SH-SY5Y (cell line): ENCODE results near the gene PLCB4.

Experiments
- GATA2 ChIP-seq: IDR thresholded peaks from 2 replicates; pipeline ENCODE4 v1.6.1; 2011; ENCODE audit warnings: mild to moderate bottlenecking, low read depth, low read length
- GATA3 ChIP-seq: IDR thresholded peaks from 2 replicates; pipeline ENCODE4 v1.6.1; 2011; ENCODE audit warnings: low read depth, mild to moderate bottlenecking, low read length, moderate library complexity

PLCB4 gene

DNA sequence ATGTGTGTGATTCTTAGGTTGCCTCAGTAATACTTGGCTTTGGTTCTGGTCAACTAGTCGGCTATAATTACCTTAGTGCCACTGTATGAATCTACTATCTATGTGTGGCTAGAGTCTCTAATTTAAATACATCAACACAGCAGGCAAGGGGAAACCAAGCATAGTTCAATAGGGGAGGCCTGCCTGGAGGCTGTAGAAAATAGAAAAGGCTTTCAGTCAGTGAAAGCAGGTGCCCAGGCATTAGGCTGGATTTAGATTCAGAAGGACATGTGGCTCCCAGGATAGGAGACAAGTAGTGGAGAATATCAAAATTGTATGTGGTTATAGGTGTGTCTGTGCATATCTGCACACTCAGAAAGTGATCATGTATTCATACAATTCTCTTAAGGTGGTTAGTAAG, 330.4 kb downstream of the PLCB4 start:
- TF ChIP-seq GATA2 (no peak), GATA3 (no peak)

DNA sequence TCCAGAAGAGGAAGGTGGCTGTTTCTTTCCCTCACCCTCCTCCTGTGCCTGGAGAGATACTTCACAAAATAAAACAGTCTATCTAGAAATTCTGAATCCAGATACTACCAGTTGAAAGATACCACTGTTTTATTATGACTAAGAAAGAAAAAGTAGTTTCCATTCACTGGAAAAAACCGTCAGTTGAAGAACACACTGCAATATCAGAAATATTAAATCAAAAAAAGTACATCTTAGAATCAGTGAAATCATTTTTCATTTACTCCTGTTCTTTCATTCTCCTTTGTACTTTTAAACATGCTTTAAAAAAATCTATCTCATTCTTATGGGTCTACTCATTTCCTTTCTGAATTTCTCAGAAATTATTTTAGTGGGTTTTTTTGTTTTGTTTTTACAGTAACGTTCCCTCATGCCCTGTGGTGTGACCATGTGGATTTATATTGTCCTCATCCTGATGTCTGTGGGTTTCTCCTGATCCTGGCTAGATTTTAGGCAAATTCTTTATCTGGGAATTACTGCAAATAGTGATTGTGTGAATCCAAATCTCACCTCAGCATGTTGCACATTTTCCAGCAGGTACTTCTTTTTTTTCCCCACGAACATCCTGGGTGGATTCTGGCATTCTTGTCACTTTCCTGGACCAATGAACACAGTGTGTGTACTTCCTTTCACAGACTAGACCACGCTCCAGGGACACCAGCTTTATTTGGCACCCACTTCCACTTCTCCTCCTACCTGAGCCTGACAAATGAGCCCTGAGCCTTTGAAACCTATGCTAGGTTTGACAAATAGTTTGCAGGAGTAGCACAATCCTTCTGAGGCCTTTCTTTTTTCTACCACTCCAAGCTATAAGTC, 331.5 kb downstream of the PLCB4 start:
- TF ChIP-seq GATA3 (no peak), GATA2 (no peak)

DNA sequence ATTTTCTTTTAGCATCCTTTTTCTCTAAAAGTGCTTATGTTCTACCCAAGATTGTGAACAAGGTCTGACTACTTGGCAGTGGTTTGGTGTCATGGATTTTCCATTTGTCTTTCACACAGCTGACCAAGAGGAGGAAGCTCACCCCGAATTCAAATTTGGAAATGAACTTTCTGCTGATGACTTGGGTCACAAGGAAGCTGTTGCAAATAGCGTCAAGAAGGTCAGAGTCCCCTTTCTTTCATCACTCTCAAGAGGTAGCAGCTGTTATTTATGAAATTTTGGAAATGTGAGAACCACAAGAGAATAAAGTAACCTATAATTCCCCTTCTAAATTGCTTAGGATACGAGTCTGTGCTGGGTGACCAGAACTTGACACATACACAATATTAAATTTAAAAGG, 332.5 kb downstream of the PLCB4 start:
- TF ChIP-seq GATA3 (no peak), GATA2 (no peak)

DNA sequence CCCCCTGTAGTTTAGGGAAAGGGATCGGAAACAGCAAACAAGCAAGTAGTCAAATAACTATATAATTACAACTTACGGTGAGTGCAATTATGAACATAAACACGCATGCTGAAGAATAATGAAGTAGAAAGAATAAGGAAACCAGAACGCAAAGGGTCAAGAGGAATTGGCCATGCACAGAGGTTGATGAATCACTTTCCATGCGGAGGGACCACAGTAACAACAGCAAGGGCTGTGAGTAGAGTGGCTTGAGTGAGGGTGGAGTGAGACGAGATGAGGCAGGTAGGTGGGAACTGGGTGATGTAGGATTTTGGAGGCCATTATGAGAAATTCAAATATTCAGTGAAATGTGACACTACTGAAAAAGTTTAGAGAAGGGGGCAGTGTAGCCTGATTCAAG, 333.3 kb downstream of the PLCB4 start:
- no peak for TF ChIP-seq GATA2
- no peak for TF ChIP-seq GATA3

DNA sequence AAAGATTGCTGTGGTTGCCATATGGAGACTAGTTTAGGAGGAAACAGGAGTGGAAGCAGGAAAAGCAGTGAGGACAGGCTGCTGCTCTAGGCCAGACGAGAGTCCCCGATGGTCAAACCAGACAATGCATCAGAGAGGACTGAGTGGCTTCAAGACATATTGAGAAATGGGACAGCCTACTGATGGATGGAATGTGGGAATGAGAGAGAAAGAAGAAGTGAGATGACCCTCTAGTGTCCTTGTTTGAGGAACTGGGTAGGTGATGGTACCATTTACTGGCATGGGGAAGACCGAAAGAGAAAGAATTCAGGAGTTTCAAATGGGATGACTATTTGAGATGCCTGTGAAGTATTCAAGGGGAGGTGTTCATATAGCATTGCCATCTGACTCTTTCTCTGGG, 333.7 kb downstream of the PLCB4 start:
- TF ChIP-seq GATA2: no peak
- TF ChIP-seq GATA3: no peak

DNA sequence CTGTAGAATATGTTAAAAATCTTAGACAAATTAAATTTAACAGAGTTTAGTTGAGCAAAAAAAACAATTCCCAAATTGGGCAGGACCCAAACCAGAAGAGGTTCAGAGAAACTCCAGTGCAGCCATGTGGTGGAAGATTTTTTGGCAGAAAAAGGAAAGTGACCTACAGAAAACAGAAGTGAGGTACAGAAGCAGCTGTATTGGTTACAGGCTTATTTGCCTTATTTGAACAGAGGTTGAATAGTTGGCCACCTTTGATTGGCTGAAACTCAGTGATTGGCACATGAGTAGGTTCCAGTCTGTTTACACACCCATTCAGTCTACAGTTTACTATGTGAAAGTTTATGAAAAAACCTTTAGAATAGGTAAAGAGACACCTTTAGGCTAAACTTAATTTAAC, 334.6 kb downstream of the PLCB4 start:
- TF ChIP-seq GATA3 (no peak), GATA2 (no peak)

DNA sequence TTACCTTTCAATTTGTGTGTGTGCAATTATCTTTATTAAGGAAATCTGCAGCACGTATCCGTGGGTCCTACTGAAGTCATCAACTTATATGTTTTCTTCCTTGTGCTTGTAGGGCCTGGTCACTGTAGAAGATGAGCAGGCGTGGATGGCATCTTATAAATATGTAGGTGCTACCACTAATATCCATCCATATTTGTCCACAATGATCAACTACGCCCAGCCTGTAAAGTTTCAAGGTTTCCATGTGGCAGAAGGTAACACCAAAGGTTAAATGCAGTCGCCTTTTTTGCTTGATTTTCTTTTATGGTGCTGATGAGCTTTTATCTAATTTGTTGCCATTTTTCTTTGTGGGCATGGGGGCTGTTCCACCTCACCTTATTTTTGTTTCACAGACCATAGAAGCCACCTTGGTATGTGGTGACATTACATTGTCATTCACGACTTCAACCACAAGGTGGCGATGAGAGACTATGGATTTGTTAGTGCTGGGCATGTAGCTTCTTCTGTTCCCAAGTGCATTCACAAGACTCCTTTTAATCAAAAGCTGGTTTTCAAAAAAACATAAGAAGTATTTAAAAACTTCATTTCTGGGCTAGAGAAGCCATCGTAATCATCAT, 339.0 kb downstream of the PLCB4 start:
- no peak for TF ChIP-seq GATA2
- TF ChIP-seq GATA3: no peak

DNA sequence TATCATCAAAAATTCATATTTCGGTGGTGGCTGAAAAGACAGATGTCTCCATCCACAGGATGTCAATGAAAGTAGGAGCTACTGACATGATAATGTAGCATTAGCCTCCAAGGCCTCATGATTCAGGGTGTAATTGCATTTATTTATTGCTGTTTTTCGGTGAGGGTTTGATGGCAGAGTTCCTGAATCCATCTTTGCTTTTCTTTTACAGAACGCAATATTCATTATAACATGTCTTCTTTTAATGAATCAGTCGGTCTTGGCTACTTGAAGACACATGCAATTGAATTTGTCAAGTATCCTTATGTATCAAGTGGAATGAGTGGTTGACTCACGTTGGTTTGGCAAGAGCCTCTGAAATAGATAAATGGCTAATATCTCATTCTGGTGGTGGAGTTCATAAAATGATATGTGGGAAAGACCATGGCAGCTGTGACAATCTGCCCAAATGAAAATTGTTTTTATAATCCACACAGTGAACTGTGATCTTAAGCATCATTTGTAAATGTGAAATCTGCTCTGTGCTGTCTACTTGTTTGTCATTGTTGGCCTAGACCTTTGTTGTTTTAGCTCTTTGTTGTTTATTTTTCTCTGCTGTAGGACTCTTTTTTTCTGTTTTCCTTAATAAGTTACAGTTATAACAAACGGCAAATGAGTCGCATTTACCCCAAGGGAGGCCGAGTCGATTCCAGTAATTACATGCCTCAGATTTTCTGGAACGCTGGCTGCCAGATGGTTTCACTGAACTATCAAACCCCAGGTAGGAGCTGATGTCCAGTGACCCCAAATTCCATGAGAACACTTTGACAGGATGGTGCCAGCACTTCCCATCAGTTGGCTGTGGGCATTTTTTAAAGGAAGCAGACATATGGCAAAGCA, 339.8 kb downstream of the PLCB4 start:
- no peak for TF ChIP-seq GATA2
- TF ChIP-seq GATA3: no peak

DNA sequence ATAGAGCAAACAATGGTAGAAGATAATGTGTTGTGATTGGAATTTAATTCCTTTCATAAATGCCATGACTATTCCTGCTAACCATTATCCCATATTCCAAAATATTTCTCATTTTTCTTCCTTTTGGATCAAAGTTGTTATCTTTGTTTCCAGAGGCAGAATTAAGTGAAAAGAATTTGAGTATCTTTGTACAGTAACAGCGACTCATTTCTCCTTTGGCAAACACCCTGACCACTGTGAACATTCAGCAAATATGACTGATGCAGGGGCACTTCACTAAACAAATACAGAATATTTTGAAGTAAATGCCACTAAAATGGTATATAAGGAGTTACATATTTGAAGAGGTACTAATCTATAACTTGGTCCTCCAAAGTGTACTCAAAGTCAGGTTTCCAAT, 340.5 kb downstream of the PLCB4 start:
- TF ChIP-seq GATA3 (no peak), GATA2 (no peak)

DNA sequence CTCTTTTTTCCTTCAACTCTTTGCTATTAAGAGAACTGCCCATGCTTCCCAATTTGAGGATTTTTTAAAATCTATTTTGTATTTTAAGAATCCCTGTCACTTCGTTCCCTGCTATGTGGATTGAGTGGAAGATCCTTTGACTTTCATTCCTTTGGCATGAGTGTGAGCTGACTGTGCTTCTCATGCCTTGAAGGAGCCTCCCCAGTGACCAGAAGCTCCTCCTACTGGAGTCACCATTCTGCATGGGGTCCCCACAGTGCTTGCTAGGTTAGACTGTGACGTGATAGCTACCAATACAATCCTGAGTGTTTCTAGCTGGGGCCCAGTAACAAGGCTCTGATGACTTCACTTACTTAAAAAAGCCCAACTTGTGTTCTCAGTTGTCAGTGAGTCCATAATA, 341.1 kb downstream of the PLCB4 start:
- TF ChIP-seq GATA2: no peak
- TF ChIP-seq GATA3: no peak

DNA sequence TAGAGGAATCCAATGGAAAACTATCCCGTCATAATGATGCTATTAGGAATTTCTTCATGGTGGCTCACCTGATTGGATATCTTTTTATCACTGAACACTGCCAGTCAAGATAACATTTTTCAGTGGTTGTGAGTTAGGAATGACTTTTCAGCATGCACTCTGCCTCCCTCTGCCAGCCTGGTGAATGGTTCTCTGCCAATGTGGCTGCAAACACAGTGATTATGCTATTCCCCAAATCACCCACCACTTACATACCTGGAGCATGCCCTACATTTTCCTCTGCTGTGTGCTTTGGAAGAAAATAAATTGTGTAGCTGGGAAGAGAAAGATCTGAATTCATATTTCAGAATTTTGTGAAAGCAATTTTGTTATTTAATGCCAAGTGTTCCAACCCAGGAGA, 342.9 kb downstream of the PLCB4 start:
- no peak for TF ChIP-seq GATA2

DNA sequence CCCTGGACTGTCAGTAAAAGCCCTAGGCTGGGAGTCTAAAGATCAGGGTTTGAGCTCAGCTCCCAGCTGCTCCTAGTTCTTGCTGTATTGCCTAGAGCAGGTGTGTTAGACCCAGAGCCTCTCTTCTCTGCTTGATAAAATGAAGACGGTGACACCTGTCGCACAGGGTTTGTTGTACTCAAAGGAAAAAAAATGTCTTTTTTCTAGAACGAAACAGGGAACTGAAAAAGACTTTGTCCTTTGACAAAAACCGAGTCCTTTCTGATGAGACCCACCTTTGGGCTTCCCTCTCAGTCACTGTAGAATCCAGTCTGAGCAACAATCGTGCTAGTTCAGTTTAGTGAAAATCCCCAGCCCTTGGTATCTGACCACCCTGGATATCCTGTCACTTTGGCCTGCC, 343.4 kb downstream of the PLCB4 start:
- TF ChIP-seq GATA3: no peak
- no peak for TF ChIP-seq GATA2

DNA sequence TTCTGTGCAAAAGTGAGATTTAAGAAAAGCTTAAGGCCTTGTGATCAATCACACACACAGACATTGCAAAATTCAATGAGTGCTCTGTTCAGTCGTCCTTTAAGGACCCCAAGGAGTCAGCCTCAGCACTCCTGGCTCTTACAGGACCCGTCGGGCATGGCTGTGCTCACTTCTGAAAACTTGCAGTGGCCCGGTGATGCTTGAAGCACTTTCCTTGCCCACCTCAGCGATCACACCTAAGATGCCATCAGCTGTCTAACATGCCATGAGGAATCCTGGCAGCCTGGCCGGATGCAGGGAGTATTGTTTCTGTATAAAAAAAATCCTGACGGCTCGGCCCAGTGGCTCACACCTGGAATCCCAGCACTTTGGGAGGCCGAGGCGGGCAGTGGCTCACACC, 344.1 kb downstream of the PLCB4 start:
- no peak for TF ChIP-seq GATA3
- no peak for TF ChIP-seq GATA2

DNA sequence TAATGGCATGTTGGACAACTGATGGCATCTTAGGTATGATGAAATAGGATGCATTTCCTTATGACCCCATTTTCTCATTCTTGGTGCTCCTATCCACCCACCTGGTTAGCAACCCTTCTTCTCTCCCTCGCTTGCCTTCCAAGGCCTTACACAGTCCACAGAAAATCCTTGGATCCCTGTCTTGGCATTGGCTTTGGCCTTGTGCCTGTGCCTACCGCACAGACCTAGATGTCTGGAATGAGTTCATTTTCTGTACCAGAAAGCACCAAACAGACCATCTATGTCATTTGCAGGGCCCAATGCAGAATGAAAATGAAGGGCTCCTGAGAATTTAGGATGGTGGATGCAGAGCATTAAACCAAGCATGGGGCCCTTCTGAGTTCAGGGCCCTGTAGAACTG, 346.5 kb downstream of the PLCB4 start:
- no peak for TF ChIP-seq GATA2
- TF ChIP-seq GATA3: no peak
